Left forelimb (tissue), 1 donor: ENCODE results near the gene MICALL1.
"Not testable (repeated sequence)": the region's sequence is repeated elsewhere in the genome, so short reads cannot be mapped to it uniquely, and the experiment has no call there.

ENCODE experiments used
- DNase-seq: peaks from one replicate; pipeline ENCODE4 v3.0.0-alpha.2; 2018; ENCODE audit warnings: low spot score

Gene MICALL1

GRCh38 chr22:37927637-37927936 is 21.5 kb downstream of the MICALL1 start:
- no peak for DNase-seq

- DNase-seq, result no peak
These were observed 23.3 kb downstream of the MICALL1 start for GRCh38 chr22:37929390-37929789.

DNA sequence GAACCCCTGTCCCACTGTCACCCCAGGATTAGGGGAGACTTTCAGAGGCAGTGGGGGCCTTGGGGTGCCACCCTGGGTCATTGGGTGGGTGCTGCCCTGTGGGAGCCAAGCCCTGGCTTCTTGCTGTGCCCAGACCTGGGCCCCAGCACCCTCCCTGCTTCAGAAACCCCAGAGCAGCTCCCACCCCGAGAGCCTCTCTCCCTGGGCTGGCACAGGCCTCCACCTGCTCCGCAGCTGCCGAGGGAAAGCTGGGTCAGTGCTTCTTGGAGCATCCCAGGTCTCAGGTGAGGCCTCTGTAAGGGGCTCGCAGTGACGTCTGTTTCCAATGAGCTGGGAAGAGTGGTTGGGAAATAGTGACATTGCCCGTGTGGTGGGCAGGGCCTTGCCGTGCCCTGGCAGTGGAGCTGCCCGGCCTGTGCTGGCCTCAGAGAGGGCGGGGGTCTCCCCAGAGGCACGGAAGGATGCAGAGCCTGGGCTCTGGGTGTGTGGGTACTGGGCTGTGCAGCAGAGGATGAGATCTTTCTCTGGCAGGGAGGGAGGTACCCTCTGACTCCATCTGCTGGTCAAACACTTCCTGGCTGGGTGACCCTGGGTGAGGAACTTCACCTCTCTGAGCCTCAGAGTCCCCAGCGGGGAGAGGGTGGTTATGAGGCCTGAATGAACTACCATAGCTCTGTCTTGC is 24.3 kb downstream of the MICALL1 start:
- DNase-seq, result peak; percentile 64

GRCh38 chr22:37930952-37931440 is 24.9 kb downstream of the MICALL1 start:
- DNase-seq, result no peak

DNA sequence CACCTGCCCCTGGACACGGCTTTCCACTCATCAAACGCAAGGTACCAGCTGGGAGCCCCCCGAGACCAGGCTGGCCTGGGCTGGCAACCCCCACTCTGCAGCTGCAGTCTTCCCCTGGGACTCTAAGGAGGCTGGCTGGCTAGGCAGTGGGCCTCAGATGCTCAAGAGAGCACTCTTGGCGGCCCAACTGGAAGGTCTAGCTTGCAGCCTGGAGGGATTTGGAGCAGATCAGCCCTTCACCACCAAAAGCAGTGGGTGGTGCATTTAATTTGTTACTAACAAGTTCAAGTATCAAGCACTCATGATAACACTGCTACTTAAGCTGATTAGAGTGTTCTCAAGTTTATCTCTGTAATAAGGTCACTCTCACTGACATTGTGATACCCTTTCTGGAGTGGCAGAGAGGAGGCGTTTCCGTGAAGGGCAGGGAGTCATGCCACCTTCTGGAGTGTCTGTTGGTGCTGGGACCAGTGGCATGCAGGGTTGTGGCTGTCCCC is 25.8 kb downstream of the MICALL1 start:
- DNase-seq, result no peak

DNA sequence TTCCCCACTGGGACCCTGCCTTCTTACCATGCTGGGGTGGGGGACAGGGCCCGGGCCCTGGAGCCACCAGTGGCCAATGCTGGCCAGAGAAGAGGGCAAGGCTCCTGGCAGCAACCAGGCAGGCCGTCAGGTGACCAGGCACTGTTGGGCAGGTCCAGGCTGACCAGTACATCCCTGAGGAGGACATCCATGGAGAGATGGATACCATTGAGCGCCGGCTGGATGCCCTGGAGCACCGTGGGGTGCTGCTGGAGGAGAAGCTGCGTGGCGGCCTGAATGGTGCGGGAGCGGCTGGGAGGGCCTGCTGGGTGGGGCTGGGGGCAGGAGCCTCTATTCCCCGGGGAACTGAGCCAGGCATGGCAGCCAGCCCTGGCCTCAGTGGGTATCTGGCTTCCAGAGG is 26.3 kb downstream of the MICALL1 start:
- DNase-seq, result no peak

DNA sequence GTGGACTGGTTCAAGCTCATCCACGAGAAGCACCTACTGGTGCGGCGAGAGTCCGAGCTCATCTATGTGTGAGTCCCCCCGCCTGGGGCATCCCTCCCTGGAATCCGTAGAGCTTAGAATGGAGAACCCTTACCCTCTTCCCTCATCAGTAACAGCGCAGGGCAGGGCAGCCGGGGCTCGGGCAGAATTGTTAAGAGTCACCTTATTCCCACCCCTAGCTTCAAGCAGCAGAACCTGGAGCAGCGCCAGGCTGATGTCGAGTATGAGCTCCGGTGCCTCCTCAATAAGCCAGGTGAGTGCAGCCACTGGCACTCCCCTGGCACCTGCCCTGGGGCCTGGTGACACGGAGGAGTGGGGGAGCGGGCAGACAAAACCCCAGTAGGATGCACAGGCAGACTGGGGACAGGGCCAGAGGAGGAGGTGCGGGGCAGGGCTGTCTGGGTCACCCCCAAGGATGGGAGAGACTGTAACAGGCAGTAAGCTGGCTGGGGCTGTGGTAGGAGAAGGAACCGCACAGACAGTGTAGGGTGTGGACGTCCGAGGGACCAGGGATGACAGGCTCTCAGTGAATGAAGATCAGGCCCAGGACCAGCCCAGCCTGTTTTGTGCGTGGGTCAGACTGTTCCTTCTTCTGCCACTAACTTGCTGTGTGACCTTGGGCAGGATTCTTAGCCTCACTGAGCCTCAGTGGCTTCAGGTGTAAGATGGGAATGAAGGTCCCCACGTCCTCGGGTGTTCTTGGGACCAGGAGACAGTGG is 26.9 kb downstream of the MICALL1 start:
- DNase-seq, result no peak

GRCh38 chr22:37933711-37934376 is 27.7 kb downstream of the MICALL1 start:
- DNase-seq, result peak; percentile 82

- DNase-seq, result no peak
These were observed 34.7 kb downstream of the MICALL1 start for GRCh38 chr22:37940698-37941376.

DNA sequence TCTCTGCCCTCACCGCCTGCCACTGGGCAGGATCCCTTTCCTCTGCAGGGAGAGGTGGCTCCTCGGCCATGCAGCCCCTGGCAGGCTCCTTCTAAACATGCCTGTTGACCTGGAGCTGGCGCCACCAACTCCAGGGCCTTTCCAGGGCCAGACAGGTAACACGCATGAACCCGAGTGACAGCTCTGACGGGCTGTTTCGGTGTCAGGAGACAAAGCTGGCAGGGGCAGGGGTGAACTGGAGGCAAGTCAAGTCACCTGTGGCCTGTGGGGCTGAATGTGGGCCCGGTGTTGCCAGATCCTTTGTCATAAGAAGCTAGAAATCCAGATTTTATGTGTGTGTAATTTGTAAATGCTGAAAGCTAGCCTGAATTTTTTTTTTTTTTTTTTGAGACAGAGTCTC is 36.0 kb downstream of the MICALL1 start:
- DNase-seq, result peak; percentile 50

- DNase-seq, result no peak
These were observed 37.2 kb downstream of the MICALL1 start for GRCh38 chr22:37943136-37943824.

- no peak for DNase-seq
These were observed 37.7 kb downstream of the MICALL1 start for GRCh38 chr22:37943825-37944198.

GRCh38 chr22:37944423-37944822 is 38.3 kb downstream of the MICALL1 start:
- DNase-seq, result not testable (repeated sequence)

DNA sequence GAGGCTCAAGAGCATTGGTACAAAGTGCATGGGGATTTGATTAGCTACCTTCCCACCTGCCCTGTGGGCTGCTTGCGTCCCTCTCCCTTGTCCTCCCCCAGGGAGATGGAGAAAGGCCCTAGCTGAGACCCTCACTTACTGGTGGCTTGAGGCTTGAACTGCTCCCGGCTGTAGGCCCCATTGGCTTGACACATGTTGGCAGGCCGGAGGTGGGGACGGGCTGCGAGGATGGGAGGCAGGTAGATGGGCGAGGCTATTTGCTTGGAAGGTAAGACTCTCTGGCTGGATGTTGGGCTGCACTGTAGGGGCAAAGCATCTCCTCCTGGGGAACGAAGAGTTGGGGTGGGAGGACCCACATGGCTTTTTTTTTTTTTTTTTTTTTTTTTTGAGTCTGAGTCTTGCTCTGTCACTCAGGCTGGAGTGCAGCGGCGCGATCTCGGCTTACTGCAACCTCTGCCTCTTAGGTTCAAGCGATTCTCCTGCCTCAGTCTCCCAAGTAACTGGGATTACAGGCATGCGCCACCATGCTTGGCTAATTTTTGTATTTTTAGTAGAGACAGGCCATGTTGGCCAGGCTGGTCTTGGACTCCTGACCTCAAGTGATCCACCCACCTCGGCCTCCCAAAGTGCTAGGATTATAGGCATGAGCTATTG is 41.2 kb downstream of the MICALL1 start:
- DNase-seq, result not testable (repeated sequence)

- DNase-seq, result no peak
These were observed 45.2 kb downstream of the MICALL1 start for GRCh38 chr22:37951305-37951704.

DNA sequence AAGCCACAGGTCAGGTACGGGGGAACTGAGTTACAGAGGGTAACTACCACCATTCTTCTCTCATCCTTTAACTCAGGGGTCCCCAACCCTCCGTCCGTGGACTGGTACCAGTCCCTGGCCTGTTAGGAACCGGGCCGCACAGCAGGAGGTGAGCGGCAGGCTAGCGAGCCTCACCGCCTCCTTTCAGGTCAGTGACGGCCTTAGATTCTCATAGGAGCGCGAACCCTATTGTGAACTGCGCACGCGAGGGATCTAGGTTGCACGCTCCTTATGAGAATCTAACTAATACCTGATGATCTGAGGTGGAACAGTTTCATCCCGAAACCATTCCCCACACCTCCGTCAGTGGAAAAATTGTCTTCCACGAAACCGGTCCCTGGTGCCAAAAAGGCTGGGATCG is 46.5 kb downstream of the MICALL1 start:
- not testable (repeated sequence) for DNase-seq

GRCh38 chr22:37953062-37953436 is 47.0 kb downstream of the MICALL1 start:
- DNase-seq, result no peak

- peak; percentile 95 for DNase-seq
These were observed 47.5 kb downstream of the MICALL1 start, which contains the start of the genes C22orf23 and POLR2F for GRCh38 chr22:37953437-37954179. Gene C22orf23, minus strand, starts transcription at chr22:37953601. Its CDS starts 452 bp downstream, at chr22:37953149. Gene POLR2F, plus strand, starts transcription at chr22:37953699. Its CDS starts 89 bp downstream, at chr22:37953788.

GRCh38 chr22:37954686-37955085 is 48.6 kb downstream of the MICALL1 start:
- DNase-seq, result no peak

- not testable (repeated sequence) for DNase-seq
These were observed 49.8 kb downstream of the MICALL1 start for GRCh38 chr22:37955825-37956397.
